Activated CD4-positive, CD25-positive, alpha-beta regulatory T cell treated with anti-CD3 and anti-CD28 coated beads, Interleukin-2, amount 50 U/mL, for 16 hours (primary cell): ENCODE measurements around the gene BHLHE40.

Experiments used
- DNase-seq: peaks from one replicate; pipeline ENCODE4 v3.0.0-alpha.2; 2020; ENCODE audit warnings: low read depth, low spot score

Gene BHLHE40

GRCh38 chr3:4983739-4984510 lies 4.7 kb downstream of the BHLHE40 start:
- DNase-seq, result no peak

GRCh38 chr3:4984511-4984864 lies 5.3 kb downstream of the BHLHE40 start:
- DNase-seq, result no peak

- DNase-seq, result no peak
Measured at GRCh38 chr3:4985330-4986174, 6.3 kb downstream of the BHLHE40 start.

GRCh38 chr3:4986175-4986781 lies 7.0 kb downstream of the BHLHE40 start:
- no peak for DNase-seq

- DNase-seq, result no peak
Measured at GRCh38 chr3:4986782-4987537, 7.7 kb downstream of the BHLHE40 start.

GRCh38 chr3:4987538-4988296 lies 8.5 kb downstream of the BHLHE40 start:
- DNase-seq, result no peak

- DNase-seq, result no peak
Measured at GRCh38 chr3:4988983-4989834, 10.0 kb downstream of the BHLHE40 start.

- DNase-seq, result no peak
Measured at GRCh38 chr3:4990069-4990468, 10.8 kb downstream of the BHLHE40 start.

GRCh38 chr3:4992118-4992517 lies 12.9 kb downstream of the BHLHE40 start:
- no peak for DNase-seq

- no peak for DNase-seq
Measured at GRCh38 chr3:4993276-4994143, 14.3 kb downstream of the BHLHE40 start.

GRCh38 chr3:4994144-4994730 lies 15.0 kb downstream of the BHLHE40 start:
- DNase-seq, result no peak

- DNase-seq, result no peak
Measured at GRCh38 chr3:4994823-4995499, 15.7 kb downstream of the BHLHE40 start.

- DNase-seq, result no peak
Measured at GRCh38 chr3:4995500-4996053, 16.3 kb downstream of the BHLHE40 start.

GRCh38 chr3:4996223-4996765 lies 17.1 kb downstream of the BHLHE40 start:
- DNase-seq, result no peak

- no peak for DNase-seq
Measured at GRCh38 chr3:4996771-4997291, 17.6 kb downstream of the BHLHE40 start.

- no peak for DNase-seq
Measured at GRCh38 chr3:4997946-4998345, 18.7 kb downstream of the BHLHE40 start.

GRCh38 chr3:4999531-5000184 lies 20.4 kb downstream of the BHLHE40 start:
- DNase-seq, result no peak
